GM19035 (cell line): ENCODE data around the gene SERPINB7.
"Not testable (repeated sequence)": the region's sequence is repeated elsewhere in the genome, so short reads cannot be mapped to it uniquely, and the experiment has no call there.

Source experiments
- ATAC-seq: cut with Tn5 transposase; IDR thresholded peaks from one replicate; pipeline ENCODE4 v1.9.1; 2021; ENCODE audit not compliant: unreplicated experiment

SERPINB7 gene

GRCh38 chr18:63775166-63775730, at the start of gene SERPINB7:
Gene SERPINB7 (plus strand): TSS chr18:63775418. CDS start chr18:63782373, 6,955 bp downstream.
- ATAC-seq: no peak

- no peak for ATAC-seq
Observed at GRCh38 chr18:63725682-63726480, 49.3 kb upstream of the SERPINB7 start.

- ATAC-seq: no peak
Observed at GRCh38 chr18:63730773-63731172, 44.4 kb upstream of the SERPINB7 start.

- no peak for ATAC-seq
Observed at GRCh38 chr18:63731215-63731614, 44.0 kb upstream of the SERPINB7 start.

GRCh38 chr18:63736876-63737275, 38.3 kb upstream of the SERPINB7 start:
- ATAC-seq: no peak

- no peak for ATAC-seq
Observed at GRCh38 chr18:63741769-63742168, 33.4 kb upstream of the SERPINB7 start.

GRCh38 chr18:63747006-63747405, 28.2 kb upstream of the SERPINB7 start:
- ATAC-seq: no peak

- ATAC-seq: no peak
Observed at GRCh38 chr18:63749489-63749888, 25.7 kb upstream of the SERPINB7 start.

GRCh38 chr18:63752636-63753035, 22.6 kb upstream of the SERPINB7 start:
- ATAC-seq: no peak

GRCh38 chr18:63753676-63754075, 21.5 kb upstream of the SERPINB7 start:
- no peak for ATAC-seq

GRCh38 chr18:63757541-63757940, 17.7 kb upstream of the SERPINB7 start:
- ATAC-seq: no peak

GRCh38 chr18:63758615-63759240, 16.5 kb upstream of the SERPINB7 start:
- no peak for ATAC-seq

- ATAC-seq: not testable (repeated sequence)
Observed at GRCh38 chr18:63759786-63760185, 15.4 kb upstream of the SERPINB7 start.

- no peak for ATAC-seq
Observed at GRCh38 chr18:63762518-63762917, 12.7 kb upstream of the SERPINB7 start.

GRCh38 chr18:63763831-63764600, 11.2 kb upstream of the SERPINB7 start:
- ATAC-seq: no peak

- ATAC-seq: no peak
Observed at GRCh38 chr18:63765837-63766236, 9.4 kb upstream of the SERPINB7 start.

- no peak for ATAC-seq
Observed at GRCh38 chr18:63773551-63773950, 1.7 kb upstream of the SERPINB7 start.

- no peak for ATAC-seq
Observed at GRCh38 chr18:63774511-63774910, 707 bp upstream of the SERPINB7 start.

- no peak for ATAC-seq
Observed at GRCh38 chr18:63779386-63779785, 4.2 kb downstream of the SERPINB7 start.

GRCh38 chr18:63783394-63783793, 8.2 kb downstream of the SERPINB7 start:
- peak; percentile 53 for ATAC-seq

GRCh38 chr18:63784787-63785452, 9.7 kb downstream of the SERPINB7 start:
- no peak for ATAC-seq
